Psoas muscle (tissue), 8 donors: ENCODE measurements around the gene CYP2W1. TPM values are rescaled to one million over a fixed set of nuclear protein-coding genes. Genes with fewer than 3 reads are reported as not detected.

Source experiments
- ATAC-seq, 4 donors: fragments of 200-7000 bp; cut with Tn5 transposase; one replicate each; pipeline ENCODE4 v1.9.1; 2020; ENCODE audit warnings: moderate library complexity in 3 of 4, mild to moderate bottlenecking in 2 of 4
- DNase-seq, 2 donors: peaks; one replicate each; pipeline ENCODE4 v3.0.0-alpha.2; 2020
- H3K27ac ChIP-seq: fragments of 200-600 bp; one replicate; pipeline ENCODE4 v1.8.0; 2022
- H3K27me3 ChIP-seq, 3 donors: fragments of 200-600 bp in 1 of 3; one replicate each; pipeline versions ENCODE4 v1.6.1 to v1.8.0; 2013 to 2022; ENCODE audit warnings: low read length in 2 of 3, mild to moderate bottlenecking in 2 of 3, moderate library complexity in 1 of 3; ENCODE audit not compliant: insufficient read depth in 3 of 3
- H3K36me3 ChIP-seq, 2 donors: fragments of 200-600 bp in 1 of 2; one replicate each; pipeline versions ENCODE4 v1.6.1 to v1.8.0; 2013 to 2022; ENCODE audit warnings: low read depth in 1 of 2, mild to moderate bottlenecking in 1 of 2, moderate library complexity in 1 of 2; ENCODE audit not compliant: insufficient read depth in 1 of 2
- H3K4me1 ChIP-seq: fragments of 200-600 bp; one replicate; pipeline ENCODE4 v1.8.0; 2022
- H3K4me3 ChIP-seq: fragments of 200-600 bp; one replicate; pipeline ENCODE4 v1.8.0; 2022; ENCODE audit warnings: mild to moderate bottlenecking
- H3K9me3 ChIP-seq: fragments of 200-600 bp; one replicate; pipeline ENCODE4 v1.8.0; 2022
- CTCF ChIP-seq: fragments of 200-600 bp; IDR thresholded peaks from one replicate; pipeline ENCODE4 v1.8.0; 2022; ENCODE audit warnings: antibody characterized with exemption
- WGBS, 3 donors: extraction: QIAGEN DNeasy Blood & Tissue Kit; methylation state at CpG; one replicate each; pipeline versions ENCODE4 v1.1.6 to v1.1.7; 2013; 5-methylcytosine and 5-hydroxymethylcytosine counted together
- intact Hi-C, 2 donors: fragments of 100-400 bp; cut with DNase I; formaldehyde crosslinking; loops; one replicate each; pipeline versions ENCODE4 v1.11.0 to v1.14.2; 2022
- polyA plus RNA-seq, 3 donors: library from polyadenylated mRNA; stranded (reverse); fragments of 200-250 nt; gene quantifications; one replicate each; pipeline ENCODE4 v1.2.3, GENCODE V29; 2013
- total RNA-seq, 4 donors: library from RNA; stranded (reverse); fragmentation: NEBNext Ultra II Directional in 2 of 4; extraction: Animal tissue kit (Norgen Biotek cat#: 25700) in 2 of 4; gene quantifications; one replicate each; pipeline versions ENCODE4 v1.2.1 to v1.2.4, GENCODE V29; 2021 to 2023
- donor health status: healthy with polysubstance abuse.
- donor health status: DM: no; HTN: no; CAD: no; lungs with moderate emphysema.
- donor health status: Bipolar disorder and iron deficiency.
- donor health status: healthy.
- donor health status: DM: yes; HTN: yes; CAD: no.
- donor health status: DM: no; HTN: no; CAD: no.
- donor health status: DM: no; HTN: no; CAD: no.
- donor health status: DM: yes; HTN: yes; CAD: no.

CYP2W1 gene
- total and polyA plus RNA-seq, 7 donors = not detected

DNA sequence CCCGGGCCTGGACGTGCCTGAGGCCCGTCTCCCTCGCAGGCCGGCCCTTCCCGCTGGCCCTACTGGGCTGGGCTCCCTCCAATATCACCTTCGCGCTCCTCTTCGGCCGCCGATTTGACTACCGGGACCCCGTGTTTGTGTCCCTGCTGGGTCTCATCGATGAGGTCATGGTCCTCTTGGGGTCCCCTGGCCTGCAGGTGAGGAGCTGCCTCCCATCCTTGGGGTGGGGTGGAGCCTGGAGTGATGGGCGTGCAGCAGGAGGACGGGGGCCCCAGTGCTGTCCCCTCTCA lies 2.1 kb downstream of the CYP2W1 start:
- DNase-seq = no peak
- no peak for TF ChIP-seq CTCF
- 66 to 84% (median 71%) methylated on average over 16 of the region's 16 CpGs for WGBS, 3 donors
- Histone ChIP-seq H3K4me1 (no peaks in the 10 kb centered on the region), H3K4me3 (no peak overlapping the region), H3K36me3 (no peaks in the 10 kb centered on the region), H3K27me3 (peaks cover 0 to 67% (median 18%) of the 10 kb centered on the region in 3 donors), H3K27ac (no peak overlapping the region), H3K9me3 (no peaks in the 10 kb centered on the region)
- ATAC-seq = no peak
- intact Hi-C loops = no loop called here

DNA sequence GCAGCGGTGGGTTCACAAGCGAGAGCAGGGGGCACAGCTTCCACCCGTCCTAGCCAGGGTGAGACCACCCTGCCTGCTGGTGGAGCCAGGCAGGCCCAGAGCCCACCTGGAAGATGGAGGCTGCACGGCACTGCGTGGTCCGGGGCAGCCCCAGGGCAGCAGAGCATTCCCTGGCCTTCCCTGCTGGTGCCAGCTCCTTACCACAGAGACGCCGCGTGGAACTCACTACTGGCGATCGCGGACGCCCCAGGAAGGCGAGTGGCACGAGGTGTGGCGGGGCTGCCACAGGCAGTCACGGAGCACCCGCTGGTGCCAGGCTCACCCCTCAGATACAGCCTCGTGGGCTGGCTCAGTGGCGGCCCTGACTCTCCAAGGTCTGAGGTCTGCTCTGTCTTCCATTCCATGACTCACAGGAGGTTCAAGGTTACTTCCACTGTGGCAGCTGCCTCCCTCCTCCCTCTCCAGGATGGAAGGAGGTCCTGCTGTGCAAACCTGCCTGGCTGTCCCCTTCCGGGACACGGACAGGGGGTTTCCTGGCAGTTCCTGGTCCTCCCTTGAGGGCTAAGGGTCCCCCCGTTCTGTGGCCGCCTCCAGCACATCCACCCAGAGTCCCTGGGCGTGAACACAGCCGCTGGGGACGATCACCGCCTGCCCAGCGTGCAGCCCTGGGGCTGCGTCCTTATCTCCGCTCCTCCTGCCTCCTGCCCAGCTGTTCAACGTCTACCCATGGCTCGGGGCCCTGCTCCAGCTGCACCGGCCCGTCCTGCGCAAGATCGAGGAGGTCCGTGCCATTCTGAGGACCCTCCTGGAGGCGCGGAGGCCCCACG lies 3.1 kb downstream of the CYP2W1 start:
- intact Hi-C loops = no loop called here

DNA sequence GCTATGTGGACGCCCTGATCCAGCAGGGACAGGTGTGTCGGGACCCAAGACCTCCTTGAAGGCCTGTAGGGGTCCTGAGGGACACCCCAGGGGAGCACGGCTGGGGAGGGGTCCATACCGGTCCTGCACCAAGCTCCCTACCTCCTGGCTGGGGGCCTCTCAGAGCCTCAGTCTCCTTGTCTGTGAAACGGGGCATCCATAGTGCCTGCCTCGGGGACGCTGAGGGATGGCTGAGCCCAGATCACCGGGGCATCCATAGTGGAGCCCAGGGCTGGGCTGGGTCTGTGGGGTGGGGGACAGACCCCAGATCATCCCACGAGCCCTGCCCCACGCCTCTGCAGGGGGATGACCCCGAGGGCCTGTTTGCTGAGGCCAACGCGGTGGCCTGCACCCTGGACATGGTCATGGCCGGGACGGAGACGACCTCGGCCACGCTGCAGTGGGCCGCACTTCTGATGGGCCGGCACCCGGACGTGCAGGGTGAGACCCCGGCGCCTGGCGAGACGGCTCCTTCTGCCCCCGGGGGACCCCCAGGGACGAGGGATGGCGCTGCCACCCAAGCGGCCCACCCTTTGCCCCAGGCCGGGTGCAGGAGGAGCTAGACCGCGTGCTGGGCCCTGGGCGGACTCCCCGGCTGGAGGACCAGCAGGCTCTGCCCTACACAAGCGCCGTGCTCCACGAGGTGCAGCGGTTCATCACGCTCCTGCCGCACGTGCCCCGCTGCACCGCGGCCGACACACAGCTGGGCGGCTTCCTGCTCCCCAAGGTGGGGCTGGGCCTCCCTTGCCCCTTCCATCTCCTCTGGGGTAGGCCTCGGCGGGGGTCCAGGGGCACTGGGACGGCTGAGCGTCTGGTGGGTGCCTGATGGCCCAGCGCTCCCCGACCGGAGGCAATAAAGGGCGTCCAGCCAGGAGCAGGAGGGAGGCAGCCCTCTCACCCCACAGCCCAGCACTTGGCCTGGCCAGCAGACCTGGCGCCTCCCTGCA lies 4.1 kb downstream of the CYP2W1 start:
- WGBS, 3 donors = 65 to 75% (median 70%) methylated on average over 46 to 56 of the region's 56 CpGs
- peaks cover 0 to 84% (median 26%) of the 10 kb centered on the region in 3 donors for H3K27me3 ChIP-seq

More for the DNA sequence above, 3.1 kb downstream of the CYP2W1 start:
- TF ChIP-seq CTCF = no peak
- Histone ChIP-seq H3K4me1 (peaks cover 5% of the 10 kb centered on the region), H3K4me3 (no peak overlapping the region), H3K36me3 (no peaks in the 10 kb centered on the region), H3K9me3 (no peaks in the 10 kb centered on the region), H3K27ac (no peak overlapping the region), H3K27me3 (peaks cover 0 to 75% (median 21%) of the 10 kb centered on the region in 3 donors)
- DNase-seq (no peak), ATAC-seq (peak in 1 of 4 donors; percentile 11)
- WGBS, 3 donors = 33 to 48% (median 38%) methylated on average over 35 to 41 of the region's 41 CpGs

GRCh38 chr7:987909-988308 lies 4.9 kb downstream of the CYP2W1 start:
- intact Hi-C loops = no loop called here
- no peaks in the 10 kb centered on the region for H3K9me3 ChIP-seq
- no peak overlapping the region for H3K27ac ChIP-seq
- no peak for TF ChIP-seq CTCF
- peaks cover 0 to 92% (median 29%) of the 10 kb centered on the region in 3 donors for H3K27me3 ChIP-seq
- H3K4me3 ChIP-seq = no peak overlapping the region
- no peaks in the 10 kb centered on the region for H3K36me3 ChIP-seq
- WGBS, 3 donors = 51 to 69% (median 55%) methylated on average over 6 of the region's 6 CpGs
- peaks cover 5% of the 10 kb centered on the region for H3K4me1 ChIP-seq
- DNase-seq (no peak), ATAC-seq (no peak)

More for the DNA sequence above, 4.1 kb downstream of the CYP2W1 start:
- ATAC-seq = no peak
- H3K4me3 ChIP-seq = no peak overlapping the region
- intact Hi-C loops = no loop called here
- DNase-seq = no peak
- no peak for TF ChIP-seq CTCF
- no peaks in the 10 kb centered on the region for H3K36me3 ChIP-seq
- H3K27ac ChIP-seq = no peak overlapping the region
- no peaks in the 10 kb centered on the region for H3K9me3 ChIP-seq
- peaks cover 5% of the 10 kb centered on the region for H3K4me1 ChIP-seq
